GM12891 (cell line): ENCODE results near the gene B4GALT3.
A peak's percentile ranks its signal among the peaks of the same experiment; 100 is the strongest.

Source experiments
- PAX5 ChIP-seq: IDR thresholded peaks from 2 replicates; pipeline ENCODE4 v1.6.1; 2011; ENCODE audit warnings: low read length, moderate library complexity, mild to moderate bottlenecking; ENCODE audit not compliant: insufficient read depth, severe bottlenecking
- POLR2A ChIP-seq: IDR thresholded peaks from 2 replicates; pipeline ENCODE4 v1.6.1; 2011; ENCODE audit warnings: low read depth, low read length, control low read depth
- POLR2AphosphoS5 ChIP-seq: IDR thresholded peaks from 2 replicates; pipeline ENCODE4 v1.6.1; 2011; ENCODE audit warnings: low read depth, low read length, control low read depth
- POU2F2 ChIP-seq: IDR thresholded peaks from 2 replicates; pipeline ENCODE4 v1.6.1; 2011; ENCODE audit warnings: low read depth, mild to moderate bottlenecking, control low read depth, low read length, moderate library complexity
- SPI1 ChIP-seq: IDR thresholded peaks from 2 replicates; pipeline ENCODE4 v1.6.1; 2011; ENCODE audit warnings: low read depth, low read length, control low read depth

DNA sequence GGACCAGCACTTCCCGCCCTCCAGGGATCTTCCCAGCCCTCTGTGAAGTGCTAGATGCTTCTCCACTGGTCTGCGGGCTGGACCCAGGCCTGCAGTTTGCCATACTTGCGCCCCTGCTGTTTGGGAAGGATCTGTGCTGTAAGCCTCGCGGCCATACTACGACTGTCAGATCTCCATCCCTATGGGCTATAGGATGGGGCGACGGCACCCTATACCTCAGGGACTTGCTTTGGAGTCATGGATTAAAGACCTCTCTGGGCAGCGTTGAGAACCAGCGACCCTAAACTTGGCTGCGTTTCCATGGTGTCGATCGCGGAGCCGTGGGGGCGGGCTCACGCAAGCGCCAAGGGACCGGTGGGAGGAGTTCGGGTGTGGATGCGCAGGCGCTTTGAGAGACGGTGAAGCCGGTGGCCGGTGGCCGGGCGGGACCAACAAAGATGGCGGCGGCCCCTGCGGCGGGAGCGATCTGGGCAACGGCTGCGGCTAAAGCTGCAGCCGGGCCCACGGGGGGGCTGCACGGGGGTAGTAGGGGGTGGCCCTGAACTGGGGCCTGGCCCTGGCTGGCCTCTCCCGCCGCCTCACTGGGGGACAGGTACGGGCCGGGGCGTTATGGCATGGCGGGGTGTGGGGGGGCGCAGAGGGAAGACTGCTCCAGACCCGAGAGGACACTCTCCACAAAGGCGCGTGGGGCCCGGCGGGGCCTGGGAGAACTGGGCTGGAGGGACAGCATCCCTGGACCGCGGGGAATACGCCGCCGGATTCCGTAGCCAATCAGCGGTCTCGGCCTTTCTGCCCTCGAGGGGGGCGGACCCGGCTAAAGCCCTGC lies 18.0 kb downstream of the B4GALT3 start, which contains the start of gene USP21:
- TF ChIP-seq POLR2A (peak; percentile 74; the same call in 1 of the 2 replicates), POLR2AphosphoS5 (peak; percentile 46), SPI1 (no peak), POU2F2 (peak; percentile 10; the same call in 1 of the 2 replicates), PAX5 (no peak)
